ENCODE measurements around the gene CDKN3. TPM values are rescaled to one million over a fixed set of nuclear protein-coding genes. Genes with fewer than 3 reads are reported as not detected.

Gene CDKN3
- total RNA-seq, 1 donor from 2014 or later = 152 TPM

DNA sequence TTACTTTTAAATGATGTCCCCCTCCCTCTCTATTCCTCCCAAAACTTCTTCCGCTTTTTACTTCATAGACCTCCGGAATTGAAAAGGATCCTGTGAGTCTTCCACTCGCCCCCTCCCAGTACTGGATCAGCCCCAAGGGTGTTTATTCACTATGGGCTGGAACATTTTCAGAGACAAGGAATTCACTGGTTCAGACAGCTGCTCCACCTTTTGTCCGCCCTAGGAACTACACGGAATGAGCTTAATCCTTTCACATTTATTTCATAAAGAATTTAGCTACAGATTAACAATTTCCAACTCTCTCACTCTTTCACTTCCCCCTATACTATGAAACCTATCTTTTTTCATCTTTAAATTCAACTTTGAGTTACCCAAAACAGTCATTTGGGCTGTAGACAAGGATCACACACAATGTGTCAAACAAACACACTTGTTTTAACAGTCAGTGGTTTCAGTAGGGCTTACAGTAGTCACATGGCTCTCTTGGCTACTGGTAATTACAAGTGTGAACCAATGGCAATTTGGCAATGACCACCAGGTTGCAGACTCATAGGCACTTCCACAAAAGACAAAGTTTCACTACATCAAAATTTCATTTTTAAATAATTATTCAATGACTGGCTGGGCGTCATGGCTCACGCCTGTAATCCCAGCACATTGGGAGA is 23.8 kb downstream of the CDKN3 start:
- H3K36me3 Mint-ChIP-seq = peaks cover 16% of the 10 kb centered on the region
- no peaks in the 10 kb centered on the region for H3K9me3 Mint-ChIP-seq
- Histone ChIP-seq H2AFZ (replicated peaks) (no peak overlapping the region), H3K27me3 (no peaks in the 10 kb centered on the region), H3K4me1 (no peaks in the 10 kb centered on the region), H4K20me1 (ENCODE audit: low read depth) (peaks cover 4% of the 10 kb centered on the region), H3K9ac (no peak overlapping the region), H3K4me3 (no peak overlapping the region), H3F3A (ENCODE audit: low read depth) (peaks cover 21% of the 10 kb centered on the region), H3K4me2 (no peak overlapping the region), H3K79me2 (ENCODE audit: low read depth) (no peaks in the 10 kb centered on the region), H3K27ac (no peak overlapping the region), H3K36me3 (peaks cover 5% of the 10 kb centered on the region), H3K9me3 (ENCODE audit: low read depth) (no peaks in the 10 kb centered on the region)
- H3K27me3 Mint-ChIP-seq (ENCODE audit: insufficient read depth, low read depth) = no peaks in the 10 kb centered on the region
- DNase-seq (ENCODE audit: low spot score) = peak; percentile 53
- H3K27ac Mint-ChIP-seq = no peak overlapping the region
- TF ChIP-seq, protein P1, sequence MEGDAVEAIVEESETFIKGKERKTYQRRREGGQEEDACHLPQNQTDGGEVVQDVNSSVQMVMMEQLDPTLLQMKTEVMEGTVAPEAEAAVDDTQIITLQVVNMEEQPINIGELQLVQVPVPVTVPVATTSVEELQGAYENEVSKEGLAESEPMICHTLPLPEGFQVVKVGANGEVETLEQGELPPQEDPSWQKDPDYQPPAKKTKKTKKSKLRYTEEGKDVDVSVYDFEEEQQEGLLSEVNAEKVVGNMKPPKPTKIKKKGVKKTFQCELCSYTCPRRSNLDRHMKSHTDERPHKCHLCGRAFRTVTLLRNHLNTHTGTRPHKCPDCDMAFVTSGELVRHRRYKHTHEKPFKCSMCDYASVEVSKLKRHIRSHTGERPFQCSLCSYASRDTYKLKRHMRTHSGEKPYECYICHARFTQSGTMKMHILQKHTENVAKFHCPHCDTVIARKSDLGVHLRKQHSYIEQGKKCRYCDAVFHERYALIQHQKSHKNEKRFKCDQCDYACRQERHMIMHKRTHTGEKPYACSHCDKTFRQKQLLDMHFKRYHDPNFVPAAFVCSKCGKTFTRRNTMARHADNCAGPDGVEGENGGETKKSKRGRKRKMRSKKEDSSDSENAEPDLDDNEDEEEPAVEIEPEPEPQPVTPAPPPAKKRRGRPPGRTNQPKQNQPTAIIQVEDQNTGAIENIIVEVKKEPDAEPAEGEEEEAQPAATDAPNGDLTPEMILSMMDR (IDR thresholded peaks at IDR 0.05) = peak; percentile 64
- TF ChIP-seq EZH2phosphoT487 (IDR thresholded peaks at IDR 0.05) = no peak
- TF ChIP-seq EZH2 (IDR thresholded peaks at IDR 0.05) = no peak
- peaks cover 2% of the 10 kb centered on the region for H3K4me1 Mint-ChIP-seq
- H3K4me3 Mint-ChIP-seq = no peak overlapping the region

DNA sequence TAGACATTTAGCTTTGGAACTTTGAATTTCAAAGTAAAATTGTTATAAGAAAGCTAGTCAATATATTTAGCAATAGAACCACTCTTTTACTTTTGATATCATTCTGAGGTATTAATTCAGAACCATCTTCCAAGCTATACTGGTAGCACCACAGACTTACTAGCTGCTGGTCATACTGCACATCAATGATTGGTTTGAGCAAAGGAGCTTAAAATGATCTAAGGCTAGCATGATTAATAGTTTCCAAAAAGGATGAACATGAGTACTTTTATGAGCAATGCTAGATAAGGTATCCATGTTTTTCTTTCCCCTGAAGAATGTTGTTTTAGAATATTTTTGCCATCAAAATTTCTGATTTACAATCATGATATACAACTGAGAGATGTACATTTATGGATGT is 27.2 kb downstream of the CDKN3 start:
- peaks cover 21% of the 10 kb centered on the region for H3F3A ChIP-seq (ENCODE audit: low read depth)
- H3K27ac Mint-ChIP-seq = no peak overlapping the region
- TF ChIP-seq EZH2 (IDR thresholded peaks at IDR 0.05) (no peak), EZH2phosphoT487 (IDR thresholded peaks at IDR 0.05) (no peak)
- TF ChIP-seq, protein P1 (IDR thresholded peaks at IDR 0.05) = no peak
- no peak overlapping the region for H2AFZ ChIP-seq (replicated peaks)
- no peak overlapping the region for H3K9ac ChIP-seq
- H3K4me1 Mint-ChIP-seq = peaks cover 2% of the 10 kb centered on the region
- peaks cover 16% of the 10 kb centered on the region for H3K36me3 ChIP-seq
- H4K20me1 ChIP-seq (ENCODE audit: low read depth) = peaks cover 4% of the 10 kb centered on the region
- H3K4me2 ChIP-seq = no peak overlapping the region
- H3K9me3 Mint-ChIP-seq = no peaks in the 10 kb centered on the region
- H3K27me3 ChIP-seq = no peaks in the 10 kb centered on the region
- no peaks in the 10 kb centered on the region for H3K4me1 ChIP-seq
- DNase-seq (ENCODE audit: low spot score) = no peak
- H3K36me3 Mint-ChIP-seq = peaks cover 17% of the 10 kb centered on the region
- H3K9me3 ChIP-seq (ENCODE audit: low read depth) = no peaks in the 10 kb centered on the region
- H3K4me3 Mint-ChIP-seq = no peak overlapping the region
- H3K4me3 ChIP-seq = no peak overlapping the region
- H3K27ac ChIP-seq = no peak overlapping the region
- no peaks in the 10 kb centered on the region for H3K27me3 Mint-ChIP-seq (ENCODE audit: insufficient read depth, low read depth)
- H3K79me2 ChIP-seq (ENCODE audit: low read depth) = no peaks in the 10 kb centered on the region

DNA sequence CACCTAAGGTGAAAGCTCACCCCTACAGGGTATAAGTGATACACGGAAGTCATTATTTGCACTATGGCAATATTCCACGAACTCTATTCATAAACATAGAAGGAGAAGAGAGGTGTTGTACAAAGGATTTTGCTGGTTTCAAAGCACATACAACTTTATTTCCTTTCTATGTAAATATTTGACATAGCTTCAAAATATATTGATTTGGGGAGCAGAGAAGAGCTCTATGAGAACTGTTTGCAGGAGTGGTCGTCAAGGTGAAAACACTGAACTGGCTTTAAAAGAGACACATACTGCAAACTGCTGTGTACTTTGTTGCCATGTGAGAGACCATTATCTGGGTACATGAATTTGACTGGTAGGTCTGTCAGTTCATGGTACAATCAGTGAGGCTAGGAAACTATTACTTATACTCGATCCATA is 27.7 kb downstream of the CDKN3 start:
- peaks cover 16% of the 10 kb centered on the region for H3K36me3 ChIP-seq
- no peaks in the 10 kb centered on the region for H3K4me1 ChIP-seq
- H4K20me1 ChIP-seq (ENCODE audit: low read depth) = peaks cover 4% of the 10 kb centered on the region
- no peaks in the 10 kb centered on the region for H3K79me2 ChIP-seq (ENCODE audit: low read depth)
- Mint-ChIP-seq H3K27me3 (ENCODE audit: insufficient read depth, low read depth) (no peaks in the 10 kb centered on the region), H3K9me3 (no peaks in the 10 kb centered on the region), H3K36me3 (peaks cover 19% of the 10 kb centered on the region), H3K27ac (no peak overlapping the region), H3K4me3 (no peak overlapping the region), H3K4me1 (peaks cover 2% of the 10 kb centered on the region)
- no peak overlapping the region for H2AFZ ChIP-seq (replicated peaks)
- no peaks in the 10 kb centered on the region for H3K9me3 ChIP-seq (ENCODE audit: low read depth)
- H3F3A ChIP-seq (ENCODE audit: low read depth) = peaks cover 20% of the 10 kb centered on the region
- TF ChIP-seq, protein P1 (IDR thresholded peaks at IDR 0.05) = no peak
- no peak for TF ChIP-seq EZH2phosphoT487 (IDR thresholded peaks at IDR 0.05)
- no peak for TF ChIP-seq EZH2 (IDR thresholded peaks at IDR 0.05)
- no peak overlapping the region for H3K4me2 ChIP-seq
- no peak overlapping the region for H3K4me3 ChIP-seq
- no peak for DNase-seq (ENCODE audit: low spot score)
- no peak overlapping the region for H3K27ac ChIP-seq
- H3K27me3 ChIP-seq = no peaks in the 10 kb centered on the region
- H3K9ac ChIP-seq = no peak overlapping the region
